D721Med (cell line): ENCODE results near the gene SULT6B1.
A peak's percentile ranks its signal among the peaks of the same experiment; 100 is the strongest.

Experiments used
- DNase-seq: peaks from one replicate; pipeline ENCODE4 v3.0.0; 2011; ENCODE audit warnings: low spot score; ENCODE audit not compliant: insufficient read length
- FAIRE-seq: peaks from 2 replicates; lab custom pipeline; 2011; peaks lifted over from hg19 to GRCh38; lab: Jason Lieb, UNC
- CTCF ChIP-seq: IDR thresholded peaks from 2 replicates; pipeline ENCODE4 v1.5.1; 2012; ENCODE audit warnings: mild to moderate bottlenecking, control low read depth; ENCODE audit not compliant: insufficient read depth; ENCODE audit errors: missing control alignments

SULT6B1 gene

GRCh38 chr2:37156857-37157714 is 31.4 kb downstream of the SULT6B1 start, which contains the start of gene EIF2AK2:
Gene EIF2AK2, minus strand, starts transcription at chr2:37156980. Its CDS starts 9,174 bp downstream, at chr2:37147806.
- FAIRE-seq, result no peak

GRCh38 chr2:37156071-37156856 is 32.2 kb downstream of the SULT6B1 start:
- TF ChIP-seq CTCF, result no peak
- FAIRE-seq, result no peak

More at GRCh38 chr2:37156857-37157714, 31.4 kb downstream of the SULT6B1 start, which contains the start of gene EIF2AK2:
- no peak for TF ChIP-seq CTCF
- DNase-seq, result peak; percentile 79

GRCh38 chr2:37154785-37155184 is 33.7 kb downstream of the SULT6B1 start:
- DNase-seq, result no peak
- no peak for TF ChIP-seq CTCF
- no peak for FAIRE-seq

More at GRCh38 chr2:37156071-37156856, 32.2 kb downstream of the SULT6B1 start:
- DNase-seq, result peak; percentile 29

- TF ChIP-seq CTCF, result no peak
- DNase-seq (no peak), FAIRE-seq (no peak)
Observed at GRCh38 chr2:37153224-37153623, 35.2 kb downstream of the SULT6B1 start.

GRCh38 chr2:37149626-37150322 is 38.7 kb downstream of the SULT6B1 start:
- peak; percentile 21 for FAIRE-seq
- TF ChIP-seq CTCF, result no peak
- no peak for DNase-seq

GRCh38 chr2:37148325-37148724 is 40.1 kb downstream of the SULT6B1 start:
- no peak for TF ChIP-seq CTCF
- FAIRE-seq, result no peak
- no peak for DNase-seq
